CD4-positive, alpha-beta T cell treated with Interleukin-17A for 4 hours (primary cell): ENCODE data around the gene TPM2.
A peak's percentile ranks its signal among the peaks of the same experiment; 100 is the strongest.

Experiments used
- DNase-seq: peaks from one replicate; pipeline ENCODE4 v3.0.0-alpha.2; 2020; ENCODE audit warnings: mixed read lengths

Gene TPM2

GRCh38 chr9:35717132-35717870, 27.6 kb upstream of the TPM2 start:
- no peak for DNase-seq

- no peak for DNase-seq
Observed at GRCh38 chr9:35716230-35716629, 26.5 kb upstream of the TPM2 start.

GRCh38 chr9:35714579-35715252, 25.0 kb upstream of the TPM2 start:
- no peak for DNase-seq

GRCh38 chr9:35714123-35714522, 24.4 kb upstream of the TPM2 start:
- no peak for DNase-seq

- DNase-seq, result no peak
Observed at GRCh38 chr9:35713578-35713977, 23.9 kb upstream of the TPM2 start.

- DNase-seq, result no peak
Observed at GRCh38 chr9:35712762-35713400, 23.2 kb upstream of the TPM2 start.

GRCh38 chr9:35711501-35712428, 22.0 kb upstream of the TPM2 start:
- no peak for DNase-seq

- no peak for DNase-seq
Observed at GRCh38 chr9:35710818-35711500, 21.2 kb upstream of the TPM2 start.

GRCh38 chr9:35708146-35708545, 18.4 kb upstream of the TPM2 start:
- no peak for DNase-seq

- no peak for DNase-seq
Observed at GRCh38 chr9:35706951-35707350, 17.2 kb upstream of the TPM2 start.

- DNase-seq, result no peak
Observed at GRCh38 chr9:35705836-35706430, 16.2 kb upstream of the TPM2 start.

GRCh38 chr9:35705372-35705771, 15.6 kb upstream of the TPM2 start:
- DNase-seq, result no peak

- DNase-seq, result no peak
Observed at GRCh38 chr9:35703906-35704672, 14.4 kb upstream of the TPM2 start.

- DNase-seq, result no peak
Observed at GRCh38 chr9:35702696-35703095, 13.0 kb upstream of the TPM2 start.

GRCh38 chr9:35700942-35701341, 11.2 kb upstream of the TPM2 start:
- no peak for DNase-seq

GRCh38 chr9:35700031-35700430, 10.3 kb upstream of the TPM2 start:
- no peak for DNase-seq

- DNase-seq, result no peak
Observed at GRCh38 chr9:35698231-35698630, 8.5 kb upstream of the TPM2 start.

GRCh38 chr9:35697486-35697885, 7.8 kb upstream of the TPM2 start:
- no peak for DNase-seq

GRCh38 chr9:35696520-35697215, 6.9 kb upstream of the TPM2 start:
- DNase-seq, result peak; percentile 71

- no peak for DNase-seq
Observed at GRCh38 chr9:35695943-35696401, 6.2 kb upstream of the TPM2 start.
